GM23248 (cell line): Measurements from ENCODE around the gene SGCA. TPM values are rescaled to one million over a fixed set of nuclear protein-coding genes. Genes with fewer than 3 reads are reported as not detected.

Experiments
- DNase-seq: peaks from one replicate; pipeline ENCODE4 v3.0.0-alpha.2; 2015
- H2AFZ ChIP-seq: fragments of 200-600 bp; sonication (generic); 2 replicates; pipeline ENCODE4 v1.6.1; 2016; ENCODE audit warnings: antibody characterized with exemption
- H3F3A ChIP-seq: fragments of 200-600 bp; sonication (generic); 2 replicates; pipeline ENCODE4 v1.6.1; 2016; ENCODE audit warnings: mild to moderate bottlenecking, antibody characterized with exemption, mixed run types; ENCODE audit not compliant: insufficient read depth
- H3K27ac ChIP-seq: fragments of 200-600 bp; sonication (generic); 2 replicates; pipeline ENCODE4 v1.5.1; 2016; ENCODE audit warnings: mild to moderate bottlenecking
- H3K27me3 ChIP-seq: fragments of 200-600 bp; sonication (generic); replicated peaks from 2 replicates; pipeline ENCODE4 v1.6.1; 2016; ENCODE audit warnings: mild to moderate bottlenecking; ENCODE audit not compliant: insufficient read depth
- H3K36me3 ChIP-seq: fragments of 200-600 bp; sonication (generic); 2 replicates; pipeline ENCODE4 v1.6.1; 2016; ENCODE audit warnings: low read depth, mild to moderate bottlenecking
- H3K4me1 ChIP-seq: fragments of 200-600 bp; sonication (generic); 2 replicates; pipeline ENCODE4 v1.6.1; 2016; ENCODE audit warnings: mild to moderate bottlenecking; ENCODE audit not compliant: insufficient read depth
- H3K4me2 ChIP-seq: fragments of 200-600 bp; sonication (generic); one replicate; pipeline ENCODE4 v1.6.1; 2016; ENCODE audit warnings: mild to moderate bottlenecking; ENCODE audit not compliant: unreplicated experiment
- H3K4me3 ChIP-seq: fragments of 200-600 bp; sonication (generic); 2 replicates; pipeline ENCODE4 v1.5.1; 2016; ENCODE audit warnings: mild to moderate bottlenecking
- H3K79me2 ChIP-seq: fragments of 200-600 bp; sonication (generic); 2 replicates; pipeline ENCODE4 v1.6.1; 2016; ENCODE audit warnings: mild to moderate bottlenecking; ENCODE audit not compliant: insufficient read depth
- H3K9ac ChIP-seq: fragments of 200-600 bp; sonication (generic); 2 replicates; pipeline ENCODE4 v1.6.1; 2016; ENCODE audit warnings: mild to moderate bottlenecking
- H3K9me2 ChIP-seq: fragments of 200-600 bp; sonication (generic); 2 replicates; pipeline ENCODE4 v1.6.1; 2016; ENCODE audit warnings: mixed run types, mild to moderate bottlenecking, moderate library complexity; ENCODE audit not compliant: insufficient read depth
- H3K9me3 ChIP-seq: fragments of 200-600 bp; sonication (generic); one replicate; pipeline ENCODE4 v1.6.1; 2017; ENCODE audit warnings: low read depth
- H4K20me1 ChIP-seq: fragments of 200-600 bp; sonication (generic); 2 replicates; pipeline ENCODE4 v1.6.0; 2016; ENCODE audit not compliant: insufficient read depth
- EZH2 ChIP-seq: fragments of 200-600 bp; sonication (generic); IDR thresholded peaks from 2 replicates; pipeline ENCODE4 v1.6.1; 2018; ENCODE audit warnings: antibody characterized with exemption, mild to moderate bottlenecking; ENCODE audit not compliant: insufficient read depth, poor library complexity, severe bottlenecking
- EZH2phosphoT487 ChIP-seq: fragments of 200-600 bp; sonication (generic); IDR thresholded peaks from 2 replicates; pipeline ENCODE4 v1.6.1; 2018; ENCODE audit warnings: antibody characterized with exemption, moderate library complexity, mild to moderate bottlenecking, low read depth; ENCODE audit not compliant: insufficient read depth
- WGBS, 2 experiments: methylation state at CpG; one replicate each; pipeline ENCODE4 v1.1.6; 2015 to 2017; ENCODE audit warnings: low lambda C conversion rate in 2 of 2, low coverage in 1 of 2; ENCODE audit errors: missing lambda C conversion rate in 2 of 2; 5-methylcytosine and 5-hydroxymethylcytosine counted together
- in situ Hi-C: fragments of 300-500 bp; cut with MboI; formaldehyde crosslinking; loops from 2 replicates; pipeline ENCODE4 v1.15.0; 2020
- polyA plus RNA-seq: library from polyadenylated mRNA; unstranded; fragments of >200 nt; fragmentation: Nextera tagmentation; extraction: Ambion mirVana; gene quantifications from 2 replicates; pipeline ENCODE4 v1.2.1, GENCODE V29; 2016
- total RNA-seq: library from RNA; depleted of rRNA; stranded (reverse); fragments of >200 nt; shearing (Covaris generic); gene quantifications from 2 replicates; pipeline ENCODE4 v1.2.3, GENCODE V29; 2014

Gene SGCA
- total and polyA plus RNA-seq, 2 experiments from 2014 or later = 1.8 TPM; not detected in 1

DNA sequence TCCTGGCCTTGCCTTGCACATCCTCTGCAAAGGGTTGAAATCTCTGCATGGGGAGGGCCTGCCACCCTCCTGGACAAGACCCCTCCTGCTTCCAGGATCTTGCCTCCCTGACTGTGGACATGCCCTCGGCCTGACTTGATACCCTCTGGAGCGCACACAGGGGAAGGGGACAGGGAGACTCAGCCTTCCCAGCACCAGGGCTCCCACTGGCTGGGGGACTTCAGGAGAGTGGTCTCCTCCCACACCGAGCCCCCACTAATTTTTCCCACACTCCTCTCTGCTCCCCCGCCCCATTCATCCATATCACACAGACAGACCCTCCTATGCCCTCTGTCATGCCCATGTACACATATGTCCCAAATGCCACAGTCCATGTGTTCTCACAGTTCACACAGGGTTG lies 14.3 kb downstream of the SGCA start:
- H3K36me3 ChIP-seq = peaks cover 10% of the 10 kb centered on the region
- H3K4me3 ChIP-seq = no peak overlapping the region
- H3K27me3 ChIP-seq = no peaks in the 10 kb centered on the region
- no peaks in the 10 kb centered on the region for H4K20me1 ChIP-seq
- no peaks in the 10 kb centered on the region for H3K79me2 ChIP-seq
- TF ChIP-seq EZH2phosphoT487 (no peak), EZH2 (no peak)
- H3K9me3 ChIP-seq = no peaks in the 10 kb centered on the region
- peaks cover 80% of the 10 kb centered on the region for H3F3A ChIP-seq
- no peak overlapping the region for H3K4me2 ChIP-seq
- in situ Hi-C loops = no loop called here
- peak overlapping the region; percentile 100 for H3K27ac ChIP-seq
- 86 to 92% methylated on average over 3 to 4 of the region's 4 CpGs for WGBS, 2 experiments
- H3K4me1 ChIP-seq = peaks cover 44% of the 10 kb centered on the region
- no peaks in the 10 kb centered on the region for H3K9me2 ChIP-seq
- peak; percentile 39 for DNase-seq
- peak overlapping the region; percentile 100 for H3K9ac ChIP-seq
- H2AFZ ChIP-seq = no peak overlapping the region

DNA sequence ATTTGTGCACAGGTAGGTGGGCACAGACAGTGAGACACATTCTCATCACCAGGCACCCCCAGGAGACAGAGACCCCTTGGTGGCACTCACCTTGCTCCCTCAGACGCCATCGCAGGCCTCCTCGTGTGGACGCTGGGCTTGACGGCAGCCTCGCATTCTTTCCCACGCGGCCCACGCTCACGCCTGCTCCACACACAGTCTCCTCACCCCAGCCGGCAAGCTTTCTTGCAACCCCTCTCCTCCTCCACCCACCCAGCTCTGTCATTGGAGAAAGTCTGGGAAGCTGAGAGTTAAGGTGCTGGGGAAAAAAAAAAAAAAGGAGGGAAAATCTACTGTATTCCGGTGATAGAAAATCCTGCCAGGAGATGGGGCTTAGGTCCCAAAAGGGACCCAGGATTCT lies 14.8 kb downstream of the SGCA start:
- no peak overlapping the region for H3K4me2 ChIP-seq
- H3F3A ChIP-seq = peaks cover 79% of the 10 kb centered on the region
- H3K27ac ChIP-seq = peak overlapping the region; percentile 100
- no peak overlapping the region for H2AFZ ChIP-seq
- DNase-seq = peak; percentile 40
- no peaks in the 10 kb centered on the region for H3K9me2 ChIP-seq
- H3K79me2 ChIP-seq = no peaks in the 10 kb centered on the region
- WGBS, 2 experiments = 78 to 80% methylated on average over 12 of the region's 12 CpGs
- no peaks in the 10 kb centered on the region for H3K9me3 ChIP-seq
- in situ Hi-C loops = no loop called here
- no peak overlapping the region for H3K4me3 ChIP-seq
- TF ChIP-seq EZH2 = no peak
- TF ChIP-seq EZH2phosphoT487 = no peak
- no peaks in the 10 kb centered on the region for H3K27me3 ChIP-seq
- peak overlapping the region; percentile 100 for H3K9ac ChIP-seq
- peaks cover 14% of the 10 kb centered on the region for H3K36me3 ChIP-seq
- no peaks in the 10 kb centered on the region for H4K20me1 ChIP-seq
- peaks cover 43% of the 10 kb centered on the region for H3K4me1 ChIP-seq

DNA sequence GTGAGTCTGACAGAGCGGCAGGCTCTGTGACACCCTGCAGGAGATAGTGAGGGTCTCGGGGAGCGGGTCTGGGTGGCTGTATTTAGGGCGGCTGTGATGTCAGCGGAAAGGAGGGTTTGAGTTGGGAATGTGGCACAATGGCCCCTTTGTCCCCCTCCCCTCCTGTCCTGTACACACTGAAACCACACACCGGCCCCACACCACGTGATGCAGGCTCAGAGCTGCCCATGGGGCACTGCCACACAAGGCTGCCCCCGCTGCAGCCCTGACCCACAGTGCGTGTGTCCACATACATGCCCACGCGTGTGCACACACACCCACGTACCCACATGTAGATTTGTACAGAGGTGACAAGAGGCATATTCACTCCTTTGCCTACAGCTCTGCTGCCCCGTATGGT lies 15.3 kb downstream of the SGCA start:
- Histone ChIP-seq H3K36me3 (peaks cover 14% of the 10 kb centered on the region), H3K4me2 (no peak overlapping the region)

DNA sequence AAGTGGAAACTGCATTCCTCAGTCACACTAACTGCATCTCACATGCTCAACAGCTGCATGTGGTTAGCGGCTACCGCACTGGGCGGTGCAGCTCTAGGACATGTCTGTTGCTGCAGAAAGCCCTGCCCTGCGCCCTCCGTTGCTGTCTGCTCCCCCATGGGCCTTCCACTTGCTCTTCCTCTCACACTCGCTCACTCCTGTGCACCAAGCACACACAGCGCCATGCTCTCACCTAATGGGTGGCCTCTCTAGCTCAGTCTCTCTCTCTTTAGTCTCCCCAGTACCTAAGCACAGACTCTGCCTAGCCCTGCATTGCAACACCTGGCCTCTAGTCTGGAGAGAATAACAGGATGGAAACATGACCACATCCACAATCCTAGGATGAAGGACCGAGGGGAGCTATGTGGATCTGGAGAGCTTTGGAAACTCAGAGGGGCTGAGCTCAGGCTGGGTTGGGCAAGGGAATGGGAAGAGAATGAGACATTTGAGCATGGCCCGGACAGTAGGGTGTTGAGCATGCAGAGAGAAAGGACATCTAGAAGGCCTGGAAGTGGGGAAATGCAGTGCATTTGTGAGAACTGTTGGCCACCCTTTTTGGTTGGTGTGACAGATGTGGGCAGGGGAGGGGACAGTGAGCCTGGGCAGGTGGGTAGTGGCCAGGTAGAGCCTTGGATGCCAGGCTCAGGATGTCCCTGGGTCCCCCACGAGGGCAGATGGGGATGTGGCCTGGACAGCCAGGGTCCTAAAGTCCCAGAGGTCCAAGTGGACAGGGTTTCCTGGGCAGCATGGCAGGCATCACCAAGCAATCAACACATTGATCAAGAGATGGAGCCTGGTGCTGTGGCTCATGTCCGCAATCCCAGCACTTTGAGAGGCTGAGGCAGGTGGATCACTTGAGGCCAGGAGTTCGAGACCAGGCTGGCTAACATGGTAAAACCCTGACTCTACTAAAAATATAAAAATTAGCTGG lies 16.1 kb downstream of the SGCA start:
- Histone ChIP-seq H3F3A (peaks cover 88% of the 10 kb centered on the region), H3K27ac (peak overlapping the region; percentile 100), H3K27me3 (no peaks in the 10 kb centered on the region), H3K9me3 (no peaks in the 10 kb centered on the region), H3K9ac (peak overlapping the region; percentile 100), H3K4me1 (peaks cover 34% of the 10 kb centered on the region), H3K4me3 (no peak overlapping the region), H2AFZ (no peak overlapping the region), H3K36me3 (peaks cover 14% of the 10 kb centered on the region), H3K9me2 (no peaks in the 10 kb centered on the region), H3K79me2 (no peaks in the 10 kb centered on the region), H4K20me1 (no peaks in the 10 kb centered on the region), H3K4me2 (no peak overlapping the region)
- in situ Hi-C loops = no loop called here
- TF ChIP-seq EZH2 (no peak), EZH2phosphoT487 (no peak)
- peak; percentile 77 for DNase-seq
- 27 to 32% methylated on average over 12 of the region's 12 CpGs for WGBS, 2 experiments

More for the DNA sequence above, 15.3 kb downstream of the SGCA start:
- Histone ChIP-seq H3K9ac (peak overlapping the region; percentile 100), H3K9me3 (no peaks in the 10 kb centered on the region), H3K27ac (peak overlapping the region; percentile 100), H3K27me3 (no peaks in the 10 kb centered on the region), H3K9me2 (no peaks in the 10 kb centered on the region), H3K79me2 (no peaks in the 10 kb centered on the region), H3K4me1 (peaks cover 38% of the 10 kb centered on the region), H3F3A (peaks cover 84% of the 10 kb centered on the region), H4K20me1 (no peaks in the 10 kb centered on the region), H3K4me3 (no peak overlapping the region), H2AFZ (no peak overlapping the region)
- in situ Hi-C loops = no loop called here
- 54 to 57% methylated on average over 13 of the region's 13 CpGs for WGBS, 2 experiments
- no peak for DNase-seq
- TF ChIP-seq EZH2 = no peak
- no peak for TF ChIP-seq EZH2phosphoT487
